ENCODE measurements around the gene PCNX4.
A peak's percentile ranks its signal among the peaks of the same experiment; 100 is the strongest.

Gene PCNX4

DNA sequence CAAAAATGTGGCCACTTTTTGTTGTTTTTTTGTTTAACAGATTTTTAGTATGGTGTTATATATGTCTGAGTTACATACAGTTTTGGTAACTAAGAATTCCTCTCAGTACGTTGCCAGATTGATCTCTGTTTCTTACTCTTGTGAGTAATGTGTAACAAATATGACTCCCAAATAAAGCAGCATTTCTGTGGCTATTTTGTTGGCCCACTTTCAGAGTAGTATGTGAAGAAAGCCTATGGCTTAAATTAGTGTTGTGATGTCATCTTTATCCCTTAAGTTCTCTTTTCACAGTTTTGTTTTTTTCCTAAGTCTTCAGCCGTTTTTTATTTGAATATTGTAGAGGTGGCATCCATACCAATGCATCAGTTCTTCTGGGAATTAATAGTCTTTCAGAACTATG, 10.7 kb downstream of the PCNX4 start:
- DNase-seq: no peak

DNA sequence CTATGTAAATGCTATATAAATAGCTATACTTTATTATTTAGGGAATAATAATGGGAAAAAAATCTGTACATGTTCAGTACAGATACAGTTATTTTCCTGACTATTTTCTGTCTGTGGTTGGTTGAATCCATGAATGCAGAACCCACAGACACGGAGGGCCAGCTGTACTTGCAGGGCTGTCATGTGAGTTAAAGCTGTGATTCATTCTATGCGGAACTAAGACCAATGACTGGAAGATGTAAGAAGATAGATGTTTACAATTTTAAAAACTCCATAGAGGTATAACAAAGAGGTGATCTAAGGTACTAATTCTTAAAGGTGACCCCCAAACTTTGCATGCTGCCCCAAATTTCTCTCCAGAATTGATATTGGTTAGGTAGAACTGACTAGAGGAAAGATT, 14.6 kb downstream of the PCNX4 start:
- DNase-seq: no peak

DNA sequence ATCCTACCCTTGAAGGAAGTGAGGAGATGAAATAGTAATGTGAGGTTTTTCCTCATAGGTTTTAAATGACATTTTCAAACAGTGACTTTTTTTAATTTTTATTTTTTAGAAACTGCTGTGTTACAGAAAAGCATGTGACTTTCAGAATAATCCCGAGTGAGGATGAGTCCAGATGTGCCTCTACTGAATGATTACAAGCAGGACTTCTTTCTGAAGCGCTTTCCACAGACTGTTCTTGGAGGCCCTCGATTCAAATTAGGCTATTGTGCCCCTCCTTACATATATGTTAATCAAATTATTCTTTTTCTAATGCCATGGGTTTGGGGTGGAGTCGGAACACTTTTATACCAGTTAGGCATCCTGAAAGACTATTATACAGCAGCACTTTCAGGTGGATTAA, 15.8 kb downstream of the PCNX4 start:
- no peak for DNase-seq

DNA sequence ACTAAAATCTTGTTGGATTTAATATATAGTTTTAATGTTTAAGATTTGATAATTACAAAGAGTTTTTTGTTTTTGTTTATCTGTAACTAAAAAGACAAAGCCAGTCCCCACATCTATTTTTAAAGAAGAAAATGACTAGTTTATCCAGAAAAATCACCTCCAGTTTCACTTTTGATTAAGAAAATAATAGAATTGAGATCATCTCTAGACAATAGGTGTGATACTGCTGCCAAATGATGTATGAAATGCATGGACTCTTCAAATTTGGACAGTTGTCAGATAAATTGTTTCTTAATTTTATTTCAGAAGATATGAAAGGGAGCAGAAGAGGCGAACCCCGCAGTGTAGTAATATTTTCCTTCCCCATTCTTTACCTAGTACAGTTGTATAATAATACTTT, 20.0 kb downstream of the PCNX4 start:
- no peak for DNase-seq

DNA sequence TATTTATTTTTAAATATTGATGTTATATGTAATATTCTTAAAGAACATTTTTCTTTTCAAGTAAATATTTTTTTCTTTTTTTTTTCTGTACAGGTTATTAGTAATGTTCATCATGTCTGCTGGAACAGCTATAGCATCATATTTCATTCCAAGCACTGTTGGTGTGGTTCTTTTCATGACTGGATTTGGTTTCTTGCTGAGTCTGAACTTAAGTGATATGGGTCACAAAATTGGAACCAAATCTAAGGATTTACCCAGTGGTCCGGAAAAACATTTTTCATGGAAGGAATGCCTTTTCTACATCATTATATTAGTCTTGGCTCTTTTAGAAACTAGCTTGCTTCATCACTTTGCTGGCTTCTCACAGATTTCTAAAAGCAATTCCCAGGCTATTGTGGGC, 23.2 kb downstream of the PCNX4 start:
- DNase-seq: no peak

DNA sequence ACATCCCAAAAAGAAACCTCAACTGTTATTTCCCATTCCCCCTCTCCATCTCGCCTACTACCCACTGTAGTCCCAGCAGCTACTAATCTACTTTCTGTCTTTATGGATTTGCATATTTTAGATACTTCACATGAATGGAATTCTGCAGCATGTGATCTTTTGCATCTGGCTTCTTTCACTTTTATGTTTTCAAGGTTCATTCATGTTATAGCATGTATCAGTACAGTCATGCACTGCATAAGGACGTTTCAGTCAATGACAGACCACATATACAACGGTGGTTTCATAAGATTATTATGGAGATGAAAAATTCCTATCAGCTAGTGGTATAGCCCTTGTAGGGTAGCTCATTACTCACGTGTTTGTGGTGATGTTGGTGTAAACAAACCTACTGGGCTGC, 24.5 kb downstream of the PCNX4 start:
- DNase-seq: no peak

DNA sequence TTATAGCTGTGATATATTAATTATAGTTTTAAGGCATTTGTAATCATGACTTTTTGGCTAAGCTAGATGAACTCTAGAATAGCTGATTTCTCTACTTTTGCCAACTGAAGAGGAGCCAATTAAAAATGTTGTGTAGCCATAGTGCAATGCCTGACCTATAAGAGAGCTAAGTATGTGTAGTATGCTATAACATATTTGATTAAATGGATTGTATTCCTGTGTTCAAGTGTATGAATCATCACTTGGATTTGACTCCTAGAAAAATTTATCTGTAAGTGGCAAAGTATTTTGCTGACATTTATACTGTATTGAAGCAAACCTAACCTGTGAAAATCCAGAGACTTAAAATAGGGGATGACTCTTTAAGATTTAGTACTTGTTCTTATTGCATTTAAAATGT, 34.2 kb downstream of the PCNX4 start:
- no peak for DNase-seq

DNA sequence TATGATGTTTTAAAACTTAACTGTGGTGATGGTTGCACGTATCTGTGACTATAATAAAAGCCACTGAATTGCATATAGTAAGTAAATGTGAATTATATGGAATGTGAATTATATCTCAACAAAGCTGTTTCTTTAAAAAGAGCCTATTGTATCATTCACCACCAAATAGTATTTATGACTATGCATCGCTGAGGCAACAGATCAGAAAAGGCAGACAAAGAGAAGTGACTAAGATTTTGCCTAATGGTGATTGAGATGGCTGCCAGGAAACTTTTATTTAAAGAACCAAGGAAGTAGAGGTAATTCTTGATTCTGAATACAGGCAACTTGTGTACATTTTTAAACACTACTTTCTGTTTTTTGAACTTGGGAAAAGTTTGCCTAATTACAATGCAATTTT, 41.8 kb downstream of the PCNX4 start:
- no peak for DNase-seq

DNA sequence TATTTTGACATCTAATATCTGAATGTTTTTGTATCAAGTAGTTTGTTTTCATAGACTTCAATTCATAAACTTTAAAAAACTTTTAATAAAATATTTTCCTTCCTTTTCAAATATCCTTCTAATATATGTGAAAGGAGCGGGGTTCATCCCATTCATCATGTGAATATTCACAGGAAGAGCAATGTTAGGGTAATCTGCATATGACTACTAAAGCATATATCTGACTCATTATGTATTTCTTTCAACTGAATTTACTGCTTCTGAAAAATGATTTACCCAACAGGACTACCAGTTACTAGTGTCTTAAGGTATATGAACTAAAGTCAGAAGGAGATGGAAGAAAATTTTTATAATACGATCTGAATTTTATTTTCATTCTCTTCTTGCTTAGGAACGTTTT, 43.0 kb downstream of the PCNX4 start:
- DNase-seq: no peak

DNA sequence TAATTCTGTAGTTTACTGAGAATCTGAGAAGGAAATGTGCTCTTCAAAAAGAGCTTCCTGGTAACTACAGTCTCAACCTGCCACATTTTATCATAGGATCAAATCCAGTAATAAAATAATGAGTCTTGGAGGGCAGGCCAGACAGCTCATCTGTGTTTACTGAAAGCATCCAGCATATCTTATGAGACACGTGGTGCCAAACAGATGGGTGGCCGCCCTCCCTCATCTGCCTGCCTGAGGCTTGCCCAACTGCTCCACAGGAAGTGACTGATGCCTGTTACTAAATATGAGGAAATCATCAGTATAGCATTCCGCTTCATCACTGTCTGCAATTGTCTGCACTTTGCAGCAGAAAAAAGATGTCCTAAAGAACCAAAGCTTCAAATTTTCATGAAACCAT, 60.0 kb downstream of the PCNX4 start:
- DNase-seq: peak; percentile 81

DNA sequence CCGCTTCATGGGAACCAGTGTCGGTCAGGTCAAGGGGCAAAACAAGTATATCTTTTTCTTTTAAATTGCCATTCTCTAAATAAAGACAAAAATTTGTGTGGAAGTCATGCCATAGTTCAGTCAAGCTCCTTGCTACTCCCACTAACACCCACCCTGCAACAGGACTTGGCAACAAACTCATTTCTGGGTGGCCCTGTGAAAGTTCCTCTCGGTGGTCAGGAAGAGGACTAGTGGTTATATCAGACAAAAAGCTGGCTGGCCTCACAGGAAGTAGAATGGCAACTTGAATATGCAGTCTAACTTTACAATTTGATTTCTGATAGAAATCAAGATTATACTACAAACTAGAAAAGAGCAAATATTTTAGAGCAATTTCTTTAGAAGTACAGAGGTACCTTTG, 62.3 kb downstream of the PCNX4 start:
- DNase-seq: peak; percentile 15

DNA sequence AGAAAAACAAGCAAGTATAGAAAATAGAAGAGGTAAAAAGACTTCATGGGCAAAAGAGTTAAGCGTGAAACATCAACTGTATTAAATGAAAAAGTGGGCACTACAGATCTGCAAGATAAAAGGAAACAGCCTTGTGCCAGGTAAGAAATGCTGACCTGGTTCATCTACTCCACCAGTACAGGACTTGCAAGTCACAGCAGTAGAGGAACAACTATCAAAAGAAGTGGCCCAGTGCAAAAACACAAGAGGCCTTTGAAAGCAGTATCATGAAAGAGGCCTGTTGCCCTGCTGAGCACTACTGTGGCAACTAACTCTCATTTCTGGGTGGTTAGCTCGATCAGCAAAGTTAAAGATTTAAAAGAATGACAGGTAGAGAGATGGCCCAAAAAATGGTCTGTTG, 62.9 kb downstream of the PCNX4 start:
- no peak for DNase-seq

DNA sequence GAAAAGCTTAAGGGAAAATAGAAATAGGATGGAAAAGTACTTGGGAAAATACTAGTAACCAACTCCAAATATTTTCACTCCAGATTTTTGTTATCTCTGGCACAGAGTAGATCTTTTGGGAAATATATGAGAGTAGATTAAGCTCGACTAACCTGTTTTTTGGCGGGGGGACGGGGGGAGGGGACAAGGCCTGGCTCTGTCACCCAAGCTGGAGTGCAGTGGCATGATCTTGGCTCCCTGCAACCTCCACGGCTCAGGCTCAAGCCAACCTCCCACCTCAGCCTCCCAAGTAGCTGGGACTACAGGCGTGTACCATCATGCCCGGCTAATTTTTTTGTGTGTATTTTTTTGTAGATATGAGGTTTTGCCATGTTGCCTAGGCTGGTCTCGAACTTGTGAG, 68.7 kb downstream of the PCNX4 start:
- DNase-seq: no peak

DNA sequence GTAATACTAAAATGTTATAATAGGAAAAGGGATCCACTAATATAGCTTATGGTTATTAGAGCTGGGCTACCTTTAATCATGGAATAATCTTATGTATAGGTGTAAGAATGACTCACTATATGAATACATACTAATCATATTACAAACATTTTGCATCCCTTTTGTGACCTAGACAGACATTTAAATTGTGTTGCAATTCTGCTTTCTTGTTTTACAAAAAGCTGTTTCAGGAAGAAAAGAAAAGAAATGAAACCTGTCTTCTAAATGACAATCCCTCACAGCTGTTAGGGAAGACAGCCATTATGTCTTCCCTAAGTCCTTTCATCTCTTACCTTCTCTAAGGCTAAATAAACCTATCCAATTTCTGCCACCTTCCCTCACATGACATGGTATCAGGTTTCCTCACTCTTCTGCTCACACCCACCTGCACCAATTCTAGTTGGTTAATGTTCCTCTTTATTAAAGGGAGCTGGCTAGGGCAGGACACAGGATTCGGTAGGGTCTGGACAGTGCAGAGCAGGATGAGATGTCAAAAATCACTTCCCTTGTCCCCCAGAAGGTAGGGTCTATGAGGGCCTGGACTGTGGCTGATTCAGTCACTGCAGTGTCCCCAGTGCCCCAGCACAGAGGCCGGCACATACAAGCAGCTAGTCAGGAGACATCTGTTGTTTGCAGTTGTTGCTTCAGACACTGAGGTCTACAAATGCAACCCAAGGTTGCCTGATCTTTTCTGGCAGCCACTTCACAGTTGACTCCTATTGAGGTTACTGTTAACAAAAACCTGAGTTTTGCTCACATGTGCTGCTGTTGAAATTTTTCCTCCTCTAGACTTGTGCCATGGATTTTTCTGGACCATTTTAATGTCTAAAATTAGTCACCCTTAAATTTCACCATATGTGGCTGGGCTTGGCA, 69.7 kb downstream of the PCNX4 start:
- no peak for DNase-seq

DNA sequence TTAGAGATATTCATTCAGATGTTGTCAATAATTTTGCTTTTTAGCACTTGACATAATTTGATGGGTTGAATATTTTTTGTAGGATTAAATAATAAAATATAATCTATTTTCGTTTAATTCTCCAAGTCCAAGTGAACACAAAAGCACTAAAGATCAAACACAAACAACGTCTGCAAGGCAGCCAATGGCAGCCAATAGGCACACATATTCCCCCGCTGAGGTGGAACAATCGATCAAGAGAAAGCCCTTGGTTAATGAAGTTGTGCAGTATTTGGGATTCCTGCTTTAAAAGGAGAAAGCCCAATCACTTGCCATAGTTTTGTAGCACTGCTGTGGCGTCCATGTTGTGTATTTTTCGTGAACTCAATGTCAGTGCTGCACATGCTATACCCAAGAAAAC, 72.0 kb downstream of the PCNX4 start:
- no peak for DNase-seq

DNA sequence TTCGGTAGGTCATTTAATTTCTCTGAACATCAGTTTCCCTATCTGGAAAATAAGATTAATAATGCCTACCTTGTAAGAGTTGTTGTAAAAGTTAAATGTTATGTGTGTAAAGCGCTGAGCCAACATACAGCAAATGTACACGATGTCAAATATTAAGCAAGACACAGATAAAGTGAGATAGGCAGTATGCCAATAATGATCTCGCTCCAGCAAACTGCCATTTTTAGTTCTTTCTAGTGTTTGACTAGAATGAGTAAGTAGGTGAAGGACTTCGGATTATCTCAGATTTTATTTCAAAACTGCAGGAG, 72.6 kb downstream of the PCNX4 start:
- DNase-seq: no peak

DNA sequence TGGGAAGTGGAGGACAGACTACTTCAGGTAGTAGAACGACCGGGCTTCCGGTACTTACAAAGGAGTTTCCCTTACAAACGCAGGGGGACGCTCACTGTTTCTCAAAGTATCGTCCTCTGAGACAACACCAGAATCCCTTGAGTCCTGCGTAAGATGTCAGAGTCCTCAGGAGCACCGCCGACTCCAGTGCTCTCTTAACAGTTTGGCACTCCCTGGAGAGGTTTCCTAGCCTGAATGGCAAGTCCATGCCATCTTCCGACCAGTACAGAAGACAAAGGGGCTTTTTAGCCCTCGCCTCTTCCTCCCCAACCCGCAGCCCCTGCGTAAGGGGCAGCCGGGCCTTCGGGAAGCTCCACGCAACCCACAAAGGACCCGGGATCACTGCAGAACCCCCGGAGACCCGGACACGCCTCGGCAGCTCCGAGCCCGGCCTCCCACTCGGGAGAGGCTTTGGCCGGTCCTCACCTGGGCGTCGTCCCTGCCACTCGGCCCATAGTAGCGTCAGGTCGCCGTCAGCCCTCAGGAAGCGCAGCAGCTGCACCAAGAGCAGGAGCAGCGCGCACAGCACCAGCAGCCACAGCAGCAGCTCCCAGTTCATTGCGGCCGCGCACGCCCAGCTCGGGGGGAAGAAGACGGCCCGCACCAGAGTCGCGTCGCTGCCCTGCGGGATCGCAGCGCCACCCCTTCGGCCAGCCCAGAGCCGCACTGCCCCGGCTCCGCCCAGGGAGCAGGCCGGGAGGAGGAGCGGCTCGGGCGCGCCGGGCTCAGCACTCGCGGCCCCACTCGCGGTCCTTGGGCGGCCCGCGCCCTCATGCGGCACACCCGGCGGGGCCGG, 73.2 kb downstream of the PCNX4 start, which contains the start of gene DHRS7:
Gene DHRS7, minus strand, starts transcription at position 687 of the 835 bp plus-strand sequence. Its CDS starts 89 bp downstream, at position 598.
- peak; percentile 73 for DNase-seq

DNA sequence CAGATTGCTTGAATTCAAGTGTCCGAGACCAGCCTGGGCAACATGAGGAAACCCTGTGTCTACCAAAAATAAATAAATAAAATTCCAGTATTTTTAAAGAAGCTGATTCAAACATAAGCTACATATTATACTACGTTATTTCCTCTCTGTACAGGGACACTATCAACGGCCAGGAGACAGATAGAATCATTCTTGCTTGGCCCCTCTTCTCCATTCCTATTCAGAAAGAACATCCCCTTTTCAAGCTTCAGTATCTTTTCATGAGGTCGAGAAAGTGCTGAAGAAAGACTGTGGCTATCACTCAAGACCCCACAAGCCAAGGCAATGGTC, 73.8 kb downstream of the PCNX4 start:
- no peak for DNase-seq

DNA sequence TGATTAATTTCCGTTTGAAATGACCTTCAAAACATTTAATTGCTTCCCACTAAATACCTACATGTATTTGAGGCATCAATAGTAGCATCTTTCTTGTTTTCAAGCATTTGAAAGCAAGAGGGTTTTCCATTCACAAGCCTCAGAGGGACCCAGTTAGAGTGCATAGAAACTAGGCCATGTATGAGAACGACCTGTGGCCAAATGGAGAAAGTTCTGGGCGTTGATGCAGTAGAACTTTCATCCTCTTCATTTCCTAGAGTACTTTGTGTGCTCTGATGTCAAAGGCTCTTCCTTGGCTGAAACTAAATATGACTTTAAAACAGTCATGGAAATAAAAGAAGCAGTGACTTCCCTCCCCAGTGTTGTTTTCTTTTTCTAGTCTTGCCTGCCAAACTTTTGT, 74.4 kb downstream of the PCNX4 start:
- DNase-seq: peak; percentile 27

DNA sequence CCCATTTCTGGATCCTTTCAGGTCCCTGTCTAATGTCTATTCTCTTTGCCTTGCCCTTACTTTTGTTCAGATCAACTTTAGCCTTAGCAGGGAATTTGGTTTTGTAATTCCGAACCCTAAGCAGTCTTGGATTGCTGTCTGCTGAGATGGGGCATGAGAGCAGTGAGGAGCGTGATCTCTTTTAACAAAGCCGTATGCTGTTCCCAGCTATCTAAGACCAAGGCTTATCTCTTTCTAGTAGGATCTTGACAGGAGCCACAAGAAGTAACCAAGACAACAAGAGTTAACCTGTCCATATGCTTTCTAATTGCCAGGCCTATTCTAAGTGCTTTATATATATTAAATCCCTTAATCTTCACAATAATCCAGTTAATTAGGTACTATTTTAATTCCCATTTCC, 78.0 kb downstream of the PCNX4 start:
- DNase-seq: no peak

DNA sequence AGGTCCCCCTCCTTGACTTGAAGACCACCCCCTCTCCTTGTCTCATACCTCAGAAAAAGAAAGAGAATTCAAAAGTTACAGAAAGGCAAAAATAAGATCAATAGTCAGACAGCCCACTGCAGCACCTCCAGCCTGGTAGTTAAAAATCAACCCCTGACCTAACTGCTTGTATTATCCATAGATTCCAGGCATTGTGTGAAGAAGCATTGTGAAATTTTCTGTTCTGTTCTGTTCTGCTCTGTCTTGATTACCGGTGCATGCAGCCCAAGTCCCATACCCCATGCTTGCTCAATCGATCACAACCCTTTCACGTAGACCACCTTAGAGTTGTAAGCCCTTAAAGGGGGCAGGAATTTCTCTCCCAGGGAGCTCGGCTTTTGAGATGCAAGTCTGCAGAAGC, 79.2 kb downstream of the PCNX4 start:
- no peak for DNase-seq

DNA sequence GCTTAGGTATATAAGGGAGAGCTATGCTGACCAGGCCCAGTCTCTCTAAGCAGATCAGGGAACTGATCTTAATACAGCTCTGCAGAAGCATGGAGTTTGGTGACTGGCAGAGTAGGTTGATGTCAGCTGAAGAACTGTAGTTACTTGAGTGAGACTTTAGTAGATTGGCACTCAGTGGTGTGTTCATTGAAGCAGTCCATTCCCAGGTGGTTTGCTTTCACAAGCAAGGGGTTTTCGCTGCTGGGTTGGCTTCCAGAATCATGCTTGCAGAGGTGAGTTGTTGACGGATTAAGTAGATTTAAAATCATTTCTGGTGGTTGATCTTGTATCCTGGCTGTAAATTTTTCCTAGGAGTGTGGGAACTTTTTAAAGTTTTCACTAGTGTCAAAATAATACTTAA, 80.0 kb downstream of the PCNX4 start:
- DNase-seq: no peak

DNA sequence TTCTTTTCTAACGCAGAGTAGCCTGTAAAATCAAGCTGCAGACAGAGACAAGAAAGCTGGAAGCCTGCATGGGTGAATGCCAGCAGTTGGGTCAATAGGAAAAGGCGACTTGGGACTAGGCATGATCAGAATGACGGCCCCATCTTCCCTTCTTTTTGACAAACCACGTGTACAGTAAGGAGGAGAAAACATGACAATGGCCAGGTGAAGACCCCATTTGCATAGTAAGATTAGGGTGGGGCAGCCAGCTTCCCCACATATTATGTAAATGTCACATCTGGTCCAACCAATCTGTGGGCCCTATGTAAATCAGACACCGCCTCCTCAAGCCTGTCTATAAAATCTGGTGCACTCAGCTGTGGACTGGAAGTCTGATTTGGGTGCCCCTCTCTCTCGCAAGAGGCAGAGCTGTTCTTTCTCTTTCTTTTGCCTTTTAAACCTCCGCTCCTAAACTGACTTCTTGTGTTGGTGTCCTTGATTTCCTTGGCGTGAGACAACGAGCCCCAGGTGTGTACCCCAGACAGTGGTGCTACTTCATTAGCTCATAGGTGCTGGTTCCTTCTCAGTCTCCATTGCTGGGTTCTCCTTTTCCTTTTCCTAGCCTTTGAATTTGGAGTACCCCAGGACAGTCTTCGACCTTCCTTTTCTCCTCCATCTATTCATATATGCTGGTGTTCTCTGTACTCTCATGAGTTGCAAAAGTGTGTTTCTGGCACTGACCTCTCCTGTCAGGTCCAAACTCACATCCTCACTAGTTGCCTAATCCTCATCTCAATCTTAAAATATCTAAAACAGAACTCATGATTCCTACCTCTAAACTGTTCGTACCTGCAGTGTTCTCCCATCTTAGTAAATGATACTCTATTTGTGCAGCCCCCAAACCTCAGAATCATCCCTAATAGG, 82.9 kb downstream of the PCNX4 start:
- DNase-seq: no peak
